Endothelial cell of umbilical vein (primary cell): Measurements from ENCODE around the gene MRPL12. TPM values are rescaled to one million over a fixed set of nuclear protein-coding genes. Genes with fewer than 3 reads are reported as not detected.

Experiments
- BruUV-seq: library from RNA; stranded (reverse); fragments of 400-500 nt; replicated peaks from 2 replicates; lab custom pipeline; 2021; lab: Mats Ljungman, UMichigan
- CTCF ChIA-PET: fragments of 300-600, 350-600 bp; sonication (Branson Sonifier 250); formaldehyde crosslinking; loops from one replicate; lab custom pipeline; 2021; ENCODE audit warnings: antibody characterized with exemption, inconsistent platforms; lab: Charles Lee
- POLR2A ChIA-PET: fragments of 300-600, 350-600 bp; sonication (Branson Sonifier 250); formaldehyde crosslinking; loops from one replicate; lab custom pipeline; 2021; ENCODE audit warnings: antibody characterized with exemption, inconsistent platforms; lab: Charles Lee
- DNase-seq: peaks from one replicate; pipeline ENCODE4 v3.0.0-alpha.2; 2011; ENCODE audit warnings: low read depth, low spot score
- FAIRE-seq: peaks from 2 replicates; lab custom pipeline; 2011; peaks lifted over from hg19 to GRCh38; lab: Jason Lieb, UNC
- H2AFZ ChIP-seq: 2 replicates; pipeline ENCODE4 v1.6.0; 2012; ENCODE audit warnings: low read depth, low read length, control low read depth, inconsistent platforms
- H3K27ac ChIP-seq: 2 replicates; pipeline ENCODE4 v1.5.1; 2011; ENCODE audit warnings: low read depth, mild to moderate bottlenecking, control low read depth, low read length, moderate library complexity; ENCODE audit not compliant: insufficient read depth
- H3K27me3 ChIP-seq, 2 experiments: 2 replicates each; pipeline versions ENCODE4 v1.6.0 to v1.6.1; 2011; ENCODE audit warnings: low read length in 2 of 2, mixed read lengths in 1 of 2; ENCODE audit not compliant: control insufficient read depth in 2 of 2, insufficient read depth in 2 of 2
- H3K36me3 ChIP-seq, 2 experiments: 2 replicates in 1 of 2; 3 replicates in 1 of 2; pipeline ENCODE4 v1.5.1; 2011; ENCODE audit warnings: low read length in 2 of 2, mild to moderate bottlenecking in 1 of 2, moderate library complexity in 1 of 2; ENCODE audit not compliant: control insufficient read depth in 2 of 2, insufficient read depth in 2 of 2; ENCODE audit errors: extremely low read depth in 1 of 2
- H3K4me1 ChIP-seq: 3 replicates; pipeline ENCODE4 v1.5.1; 2011; ENCODE audit warnings: mild to moderate bottlenecking, low read length; ENCODE audit not compliant: control insufficient read depth, insufficient read depth; ENCODE audit errors: extremely low read depth
- H3K4me2 ChIP-seq: 2 replicates; pipeline ENCODE4 v1.6.1; 2011; ENCODE audit warnings: low read length, control low read depth, mixed read lengths; ENCODE audit not compliant: insufficient read depth
- H3K4me3 ChIP-seq, 3 experiments: fragments of 200-600 bp in 1 of 3; sonication (generic), shearing (Covaris generic) in 1 of 3; replicated peaks in 1 of 3; 2 replicates each; pipeline ENCODE4 v1.5.1; 2011 to 2016; ENCODE audit warnings: control low read depth in 3 of 3, low read length in 3 of 3, mild to moderate bottlenecking in 2 of 3, inconsistent platforms in 1 of 3, low read depth in 1 of 3, moderate library complexity in 1 of 3; ENCODE audit not compliant: insufficient read depth in 1 of 3
- H3K79me2 ChIP-seq: 2 replicates; pipeline ENCODE4 v1.6.0; 2012; ENCODE audit warnings: low read length, inconsistent platforms; ENCODE audit not compliant: control insufficient read depth, insufficient read depth
- H3K9ac ChIP-seq: replicated peaks from 2 replicates; pipeline ENCODE3; 2011; ENCODE audit warnings: low read length, control low read depth; ENCODE audit not compliant: insufficient read depth; ENCODE audit errors: extremely low read depth
- H3K9me1 ChIP-seq: replicated peaks from 3 replicates; pipeline ENCODE4 v1.6.0; 2011; ENCODE audit warnings: mild to moderate bottlenecking, low read length; ENCODE audit not compliant: control insufficient read depth, insufficient read depth; ENCODE audit errors: extremely low read depth
- H3K9me3 ChIP-seq: replicated peaks from 2 replicates; pipeline ENCODE4 v1.5.1; 2012; ENCODE audit warnings: low read length, inconsistent platforms; ENCODE audit not compliant: control insufficient read depth, insufficient read depth
- H4K20me1 ChIP-seq: replicated peaks from 2 replicates; pipeline ENCODE3; 2011; ENCODE audit warnings: mild to moderate bottlenecking, low read length; ENCODE audit not compliant: control insufficient read depth, insufficient read depth; ENCODE audit errors: extremely low read depth
- CTCF ChIP-seq, 2 donors: IDR thresholded peaks; 1 replicate in 1 of 2; 2 replicates in 1 of 2; pipeline ENCODE4 v1.5.1; 2011; ENCODE audit warnings: low read length in 2 of 2, mild to moderate bottlenecking in 2 of 2, moderate library complexity in 2 of 2, control low read depth in 1 of 2, inconsistent platforms in 1 of 2, low read depth in 1 of 2; ENCODE audit not compliant: insufficient read depth in 1 of 2; ENCODE audit errors: extremely low read depth in 1 of 2
- EZH2 ChIP-seq: IDR thresholded peaks from 2 replicates; pipeline ENCODE4 v1.6.1; 2012; ENCODE audit warnings: borderline replicate concordance, low read depth, mild to moderate bottlenecking, moderate library complexity, low read length, inconsistent platforms; ENCODE audit not compliant: severe bottlenecking
- FOS ChIP-seq: IDR thresholded peaks from 2 replicates; pipeline ENCODE4 v1.6.1; 2011; ENCODE audit warnings: mild to moderate bottlenecking, low read length, moderate library complexity, borderline replicate concordance; ENCODE audit not compliant: insufficient read depth
- GATA2 ChIP-seq: IDR thresholded peaks from 2 replicates; pipeline ENCODE4 v1.7.0; 2011; ENCODE audit warnings: low read depth, mild to moderate bottlenecking, moderate library complexity, mixed read lengths, low read length; ENCODE audit not compliant: insufficient read length, insufficient read depth
- JUN ChIP-seq: IDR thresholded peaks from 2 replicates; pipeline ENCODE4 v1.6.1; 2011; ENCODE audit warnings: borderline replicate concordance, low read depth; ENCODE audit not compliant: insufficient read length, insufficient read depth
- MAX ChIP-seq: IDR thresholded peaks from 2 replicates; pipeline ENCODE4 v1.6.1; 2011; ENCODE audit not compliant: insufficient read depth, insufficient read length
- MYC ChIP-seq: IDR thresholded peaks from one replicate; pipeline ENCODE4 v1.6.1; 2011; ENCODE audit warnings: mild to moderate bottlenecking, low read depth, low read length
- POLR2A ChIP-seq: IDR thresholded peaks from 2 replicates; pipeline ENCODE4 v1.6.1; 2012; ENCODE audit warnings: low read depth, mild to moderate bottlenecking, control low read depth, low read length
- POLR2AphosphoS5 ChIP-seq: IDR thresholded peaks from 2 replicates; pipeline ENCODE4 v1.6.1; 2012; ENCODE audit warnings: low read depth, mild to moderate bottlenecking, control low read depth, low read length, moderate library complexity; ENCODE audit not compliant: insufficient read depth
- dilution Hi-C: fragments of 300-500 bp; cut with MboI; formaldehyde crosslinking; loops from one replicate; pipeline ENCODE4 v1.15.0; 2019; ENCODE audit warnings: low sequenced_read_pairs; ENCODE audit not compliant: extremely low pct_ligation_motif_present
- intact Hi-C: fragments of 100-400 bp; cut with micrococcal nuclease; formaldehyde crosslinking; loops from one replicate; pipeline ENCODE4 v1.10.0; 2022
- polyA plus RNA-seq, 4 experiments: library from polyadenylated mRNA; depleted of rRNA in 3 of 4; stranded (reverse) in 3 of 4; unstranded in 1 of 4; fragments of >200 nt; gene quantifications; 2 replicates each; pipeline versions ENCODE4 v1.2.1 to v1.2.3, GENCODE V29; 2011 to 2012; ENCODE audit warnings: missing spikeins in 1 of 4
- total RNA-seq: library from RNA; stranded (reverse); gene quantifications from 2 replicates; pipeline ENCODE4 v1.2.3, GENCODE V29; 2021

MRPL12 gene
- total and polyA plus RNA-seq, 2 donors (not counting 3 experiments of a cell fraction or from before 2014, with no cell fraction given), result 91.9 to 99.9 TPM

- no peaks in the 10 kb centered on the region for H3K9me3 ChIP-seq
- H2AFZ ChIP-seq, result no peak overlapping the region
- no TSS peak for BruUV-seq
- FAIRE-seq (no peak), DNase-seq (no peak)
- H3K4me3 ChIP-seq, result no peak overlapping the region
- no peaks in the 10 kb centered on the region for H3K9me1 ChIP-seq
- H3K27me3 ChIP-seq, result no peaks in the 10 kb centered on the region
- H3K79me2 ChIP-seq, result peaks cover 5% of the 10 kb centered on the region
- CTCF ChIA-PET, result no interaction called here
- no peaks in the 10 kb centered on the region for H4K20me1 ChIP-seq
- no peak for TF ChIP-seq FOS
- TF ChIP-seq POLR2A, result no peak
- TF ChIP-seq JUN, result no peak
- TF ChIP-seq EZH2, result no peak
- no peak for TF ChIP-seq GATA2
- no peak for TF ChIP-seq MYC
- TF ChIP-seq POLR2AphosphoS5, result no peak
- no peak for TF ChIP-seq CTCF (IDR thresholded peaks at IDR 0.05; ENCODE audit: extremely low read depth in 1 of 2, insufficient read depth in 1 of 2, low read depth in 1 of 2, low read length in 2 of 2)
- TF ChIP-seq MAX, result no peak
- peaks cover 0 to 3% of the 10 kb centered on the region in 2 experiments for H3K36me3 ChIP-seq
- peaks cover 13% of the 10 kb centered on the region for H3K4me1 ChIP-seq
- H3K27ac ChIP-seq, result no peak overlapping the region
- dilution Hi-C loops, result no loop called here
- POLR2A ChIA-PET, result no interaction called here
- H3K4me2 ChIP-seq, result no peak overlapping the region
- intact Hi-C loops, result no loop called here
- no peak overlapping the region for H3K9ac ChIP-seq
Measured at GRCh38 chr17:81660441-81660840, 42.7 kb upstream of the MRPL12 start.
